GM18951 (cell line): ENCODE data around the gene ZNF579.
"Not testable (repeated sequence)": the region's sequence is repeated elsewhere in the genome, so short reads cannot be mapped to it uniquely, and the experiment has no call there.

Source experiments
- POLR2A ChIP-seq: IDR thresholded peaks from 4 replicates; pipeline ENCODE4 v1.6.1; 2011; ENCODE audit warnings: mild to moderate bottlenecking; ENCODE audit not compliant: insufficient read length, insufficient read depth; ENCODE audit errors: extremely low read depth
- in situ Hi-C: fragments of 300-500 bp; cut with MboI; formaldehyde crosslinking; loops from one replicate; pipeline ENCODE4 v1.12.0; 2022; ENCODE audit warnings: low sequenced_read_pairs, mixed read lengths, inconsistent platforms; ENCODE audit not compliant: unreplicated experiment

ZNF579 gene

DNA sequence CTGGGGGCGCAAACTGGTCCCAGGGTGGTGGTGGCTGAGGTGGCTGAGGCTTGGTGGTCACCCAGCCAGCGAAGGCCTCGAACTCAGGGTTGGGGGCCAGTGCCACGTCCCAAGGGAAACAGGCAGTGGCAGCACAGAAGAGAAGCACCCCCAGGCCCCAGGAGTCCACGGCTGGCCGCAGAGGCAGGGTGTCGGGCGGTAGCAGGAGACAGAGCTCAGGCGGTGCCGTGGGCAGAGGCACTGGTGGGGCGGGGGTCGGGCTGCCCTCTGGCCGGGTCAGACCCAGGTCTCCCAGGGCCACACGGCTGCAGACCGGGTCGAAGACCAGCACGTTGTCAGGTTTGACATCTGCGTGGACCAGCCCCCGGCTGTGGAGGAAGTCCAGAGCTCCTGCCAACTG lies 39.6 kb downstream of the ZNF579 start:
- TF ChIP-seq POLR2A: no peak
- in situ Hi-C loops: no loop called here

GRCh38 chr19:55540619-55541018 lies 40.0 kb downstream of the ZNF579 start:
- in situ Hi-C loops: no loop called here
- no peak for TF ChIP-seq POLR2A

GRCh38 chr19:55539090-55539984 lies 41.3 kb downstream of the ZNF579 start:
- in situ Hi-C loops: no loop called here

DNA sequence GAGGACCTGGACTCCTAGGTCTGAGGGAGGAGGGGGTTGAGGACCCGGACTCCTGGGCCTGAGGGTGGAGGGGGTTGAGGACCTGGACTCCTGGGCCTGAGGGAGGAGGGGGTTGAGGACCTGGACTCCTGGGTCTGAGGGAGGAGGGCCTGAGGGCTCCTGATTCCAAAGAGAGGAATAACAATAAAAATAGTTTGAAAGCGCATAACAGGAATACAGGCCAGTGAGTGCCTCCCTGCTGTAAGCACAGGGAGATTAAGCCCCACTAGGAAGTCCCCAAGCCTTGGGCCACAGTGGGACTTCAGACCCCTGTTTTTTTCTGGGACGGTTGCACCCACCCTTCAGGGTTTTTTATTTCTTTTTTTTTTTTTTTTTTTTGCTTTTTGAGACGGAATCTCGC lies 42.5 kb downstream of the ZNF579 start:
- TF ChIP-seq POLR2A: no peak
- in situ Hi-C loops: no loop called here

More at GRCh38 chr19:55539090-55539984, 41.3 kb downstream of the ZNF579 start:
- TF ChIP-seq POLR2A: no peak

- in situ Hi-C loops: no loop called here
- no peak for TF ChIP-seq POLR2A
Observed at GRCh38 chr19:55537741-55538111, 42.9 kb downstream of the ZNF579 start.

DNA sequence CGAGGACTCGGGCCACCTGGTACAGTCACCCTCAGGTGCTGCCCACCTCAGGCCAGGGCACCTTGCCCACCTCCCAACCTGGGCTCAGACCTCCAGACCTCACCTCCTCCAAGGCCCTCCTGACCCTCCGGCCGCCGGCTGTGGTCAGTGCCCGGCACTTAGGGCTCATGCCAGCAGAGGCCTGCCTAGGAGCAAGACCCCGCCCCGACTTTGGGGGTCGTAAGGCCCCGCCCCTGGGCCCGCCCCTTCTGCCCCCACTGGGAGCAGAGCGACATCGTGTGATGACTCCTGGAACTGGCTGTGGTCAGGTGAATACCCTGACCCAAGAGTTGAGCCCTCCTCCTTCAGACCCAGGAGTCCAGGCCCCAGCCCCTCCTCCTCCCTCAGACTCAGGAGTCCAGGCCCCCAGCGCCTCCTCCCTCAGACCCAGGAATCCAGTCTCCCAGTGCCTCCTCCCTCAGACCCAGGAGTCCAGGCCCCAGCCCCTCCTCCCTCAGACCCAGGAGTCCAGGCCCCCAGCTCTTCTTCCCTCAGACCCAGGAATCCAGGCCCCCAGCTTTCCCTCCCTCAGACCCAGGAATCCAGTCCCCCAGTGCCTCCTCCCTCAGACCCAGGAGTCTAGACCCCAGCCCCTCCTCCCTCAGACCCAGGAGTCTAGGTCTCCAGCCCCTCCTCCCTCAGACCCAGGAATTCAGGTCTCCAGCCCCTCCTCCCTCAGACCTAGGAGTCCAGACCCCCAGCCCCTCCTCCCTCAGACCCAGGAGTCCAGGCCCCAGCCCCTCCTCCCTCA lies 43.5 kb downstream of the ZNF579 start, which contains the start of gene SBK2:
TSS of gene SBK2 (minus strand) at position 183 of the 790 bp plus-strand sequence. CDS start 839 bp downstream, outside the sequence.
- TF ChIP-seq POLR2A: no peak

DNA sequence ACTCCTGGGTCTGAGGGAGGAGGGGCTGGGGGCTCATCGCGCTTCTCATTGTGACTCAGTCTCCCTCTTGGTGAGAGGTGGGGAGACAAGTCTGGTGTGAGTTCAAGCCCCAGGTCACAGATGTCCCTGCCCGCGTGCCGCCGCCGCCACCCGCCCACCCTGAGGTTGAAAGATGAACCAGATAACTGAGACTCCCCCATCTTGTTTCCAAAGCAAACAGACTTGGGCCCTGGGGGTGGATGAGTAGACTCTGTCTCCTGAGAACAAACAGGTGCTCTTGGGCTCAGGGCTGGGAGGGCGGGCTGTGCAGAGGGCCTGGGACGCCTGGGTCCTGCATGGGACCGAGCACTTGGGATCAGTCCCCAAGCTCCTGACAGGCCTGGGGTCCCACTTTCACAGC lies 44.3 kb downstream of the ZNF579 start:
- in situ Hi-C loops: no loop called here
- no peak for TF ChIP-seq POLR2A

More for the DNA sequence above, 43.5 kb downstream of the ZNF579 start, which contains the start of gene SBK2:
- in situ Hi-C loops: no loop called here

GRCh38 chr19:55535965-55536350 lies 44.7 kb downstream of the ZNF579 start:
- TF ChIP-seq POLR2A: no peak
- in situ Hi-C loops: no loop called here

- in situ Hi-C loops: no loop called here
- no peak for TF ChIP-seq POLR2A
Observed at GRCh38 chr19:55535173-55535964, 45.3 kb downstream of the ZNF579 start.

DNA sequence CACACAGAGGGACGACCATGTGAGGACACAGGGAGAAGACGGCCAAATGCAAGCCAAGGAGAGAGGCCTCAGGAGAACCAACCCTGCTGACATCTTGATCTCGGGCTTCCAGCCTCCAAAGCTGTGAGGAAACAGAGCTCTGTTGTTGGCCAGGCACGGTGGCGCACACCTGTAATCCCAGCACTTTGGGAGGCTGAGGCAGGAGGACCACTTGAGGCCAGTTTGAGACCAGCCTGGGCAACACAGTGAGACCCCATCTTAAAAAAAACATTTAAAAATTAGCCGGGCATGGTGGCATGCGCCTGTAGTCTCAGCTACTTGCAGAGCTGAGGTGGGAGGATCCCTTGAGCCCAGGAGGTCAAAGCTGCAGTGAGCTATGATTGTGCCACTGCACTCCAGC lies 46.4 kb downstream of the ZNF579 start:
- in situ Hi-C loops: not testable (repeated sequence)

DNA sequence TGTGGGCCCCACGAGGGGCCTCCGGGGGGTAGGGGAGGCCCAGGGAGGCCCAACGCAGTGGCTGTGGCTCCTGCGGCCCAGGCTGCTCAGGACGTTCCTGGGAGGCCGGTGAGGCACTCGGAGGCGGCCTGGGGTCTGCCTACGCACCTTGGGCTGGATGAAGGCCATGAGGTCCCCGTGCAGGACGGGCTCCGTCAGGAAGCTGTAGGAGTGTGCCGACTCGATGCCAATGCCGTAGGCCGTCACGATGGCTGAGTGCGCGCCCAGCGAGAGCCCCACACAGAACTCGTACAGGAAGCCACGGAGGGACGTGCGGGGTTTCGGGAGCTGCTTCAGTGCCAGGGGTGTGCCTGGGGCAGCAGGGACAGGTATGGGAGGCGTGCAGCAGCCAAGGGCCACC lies 49.7 kb downstream of the ZNF579 start:
- TF ChIP-seq POLR2A: no peak
- in situ Hi-C loops: no loop called here

DNA sequence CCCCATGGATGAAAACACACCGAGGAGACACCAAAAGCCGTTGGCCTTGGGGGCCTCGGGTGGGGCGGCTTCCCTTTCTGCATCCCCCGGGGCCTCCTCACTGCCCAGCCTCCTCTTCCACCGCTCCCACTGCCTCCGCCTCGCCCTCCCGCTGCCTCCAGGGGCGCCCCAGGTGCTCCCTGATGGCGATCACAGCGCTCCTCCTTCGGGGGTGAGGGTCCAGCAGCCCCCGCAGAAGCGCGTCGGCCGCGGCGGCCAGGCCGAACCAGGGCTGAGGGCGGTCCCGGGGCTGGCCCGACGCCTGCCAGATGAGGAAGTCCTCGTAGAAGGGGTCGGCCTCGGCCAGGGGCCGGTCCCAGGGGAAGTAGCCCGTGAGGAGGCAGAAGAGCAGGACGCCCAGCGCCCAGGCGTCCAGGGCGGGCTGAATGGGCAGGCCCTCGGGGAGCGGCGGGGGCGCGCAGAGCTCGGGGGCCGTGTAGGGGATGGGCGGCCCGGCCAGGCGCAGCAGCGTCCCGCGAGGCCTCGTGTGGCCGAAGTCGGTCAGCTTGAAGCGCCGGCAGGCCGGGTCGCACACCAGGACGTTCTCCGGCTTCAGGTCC lies 50.9 kb downstream of the ZNF579 start:
- TF ChIP-seq POLR2A: no peak
- in situ Hi-C loops: no loop called here
